B cell (primary cell): ENCODE measurements around the gene CEP95. TPM values are rescaled to one million over a fixed set of nuclear protein-coding genes. Genes with fewer than 3 reads are reported as not detected.

Experiments
- ATAC-seq: fragments of 200-7000 bp; cut with Tn5 transposase; one replicate; pipeline ENCODE4 v1.10.0; 2021; ENCODE audit warnings: low read depth, mild to moderate bottlenecking, moderate number of reproducible peaks, moderate library complexity
- CTCF ChIA-PET: fragments of 350-600 bp; sonication (Branson Sonifier 250); formaldehyde crosslinking; loops from one replicate; lab custom pipeline; 2021; ENCODE audit warnings: antibody characterized with exemption, inconsistent platforms; lab: Charles Lee
- POLR2A ChIA-PET: fragments of 350-600 bp; sonication (Branson Sonifier 250); formaldehyde crosslinking; loops from one replicate; lab custom pipeline; 2021; ENCODE audit warnings: antibody characterized with exemption; lab: Charles Lee
- DNase-seq: peaks from one replicate; pipeline ENCODE4 v3.0.0; 2013
- H2AFZ ChIP-seq: 2 replicates; pipeline ENCODE4 v1.6.1; 2012; ENCODE audit warnings: mild to moderate bottlenecking, low read depth, low read length; ENCODE audit not compliant: insufficient read depth, poor library complexity, severe bottlenecking
- H3K27ac ChIP-seq, 2 donors: 1 replicate in 1 of 2; 2 replicates in 1 of 2; pipeline ENCODE4 v1.5.1; 2012 to 2013; ENCODE audit warnings: low read length in 2 of 2, mild to moderate bottlenecking in 2 of 2, moderate library complexity in 1 of 2
- H3K27me3 ChIP-seq, 4 experiments: fragments of 200-600 bp in 1 of 4; sonication (generic) in 1 of 4; replicated peaks in 1 of 4; 1 replicate in 2 of 4; 2 replicates in 2 of 4; pipeline versions ENCODE4 v1.6.1 to v1.7.0; 2013 to 2016; ENCODE audit warnings: low read length in 3 of 4, mild to moderate bottlenecking in 2 of 4, mixed read lengths in 1 of 4, moderate library complexity in 1 of 4; ENCODE audit not compliant: insufficient read depth in 4 of 4, control insufficient read depth in 3 of 4; ENCODE audit errors: control extremely low read depth in 1 of 4
- H3K36me3 ChIP-seq, 2 experiments: replicated peaks in 1 of 2; 1 replicate in 1 of 2; 2 replicates in 1 of 2; pipeline versions ENCODE4 v1.6.1 to v1.7.1; 2013; ENCODE audit warnings: low read length in 1 of 2; ENCODE audit not compliant: insufficient read depth in 2 of 2, control insufficient read depth in 1 of 2; ENCODE audit errors: control extremely low read depth in 1 of 2, extremely low read depth in 1 of 2
- H3K4me1 ChIP-seq, 2 donors: fragments of 200-600 bp in 1 of 2; sonication (generic) in 1 of 2; 1 replicate in 1 of 2; 2 replicates in 1 of 2; pipeline versions ENCODE4 v1.5.1 to v1.6.1; 2013 to 2017; ENCODE audit warnings: low read length in 2 of 2; ENCODE audit not compliant: control insufficient read depth in 2 of 2, insufficient read depth in 2 of 2
- H3K4me2 ChIP-seq: replicated peaks from 2 replicates; pipeline ENCODE3; 2012; ENCODE audit warnings: mild to moderate bottlenecking, low read depth, low read length; ENCODE audit not compliant: poor library complexity, severe bottlenecking
- H3K4me3 ChIP-seq, 5 experiments: fragments of 200-600 bp in 1 of 5; sonication (generic) in 1 of 5; 1 replicate in 3 of 5; 2 replicates in 2 of 5; pipeline versions ENCODE4 v1.5.1 to v1.7.0; 2011 to 2016; ENCODE audit warnings: low read length in 4 of 5, mild to moderate bottlenecking in 4 of 5, low read depth in 2 of 5, control low read depth in 1 of 5, moderate library complexity in 1 of 5; ENCODE audit not compliant: insufficient read depth in 1 of 5; ENCODE audit errors: control extremely low read depth in 1 of 5, extremely low read depth in 1 of 5
- H3K79me2 ChIP-seq: fragments of 200-600 bp; sonication (generic); one replicate; pipeline ENCODE4 v1.6.0; 2016; ENCODE audit warnings: low read length; ENCODE audit not compliant: control insufficient read depth, insufficient read depth
- H3K9ac ChIP-seq: fragments of 200-600 bp; sonication (generic); 2 replicates; pipeline ENCODE4 v1.6.1; 2017; ENCODE audit warnings: mild to moderate bottlenecking, low read length, moderate library complexity
- H3K9me3 ChIP-seq, 3 donors: one replicate each; pipeline versions ENCODE4 v1.6.1 to v1.7.1; 2013; ENCODE audit warnings: low read length in 2 of 3; ENCODE audit not compliant: control insufficient read depth in 2 of 3, insufficient read depth in 1 of 3; ENCODE audit errors: control extremely low read depth in 1 of 3
- H4K20me1 ChIP-seq: 2 replicates; pipeline ENCODE4 v1.6.0; 2012; ENCODE audit warnings: mild to moderate bottlenecking, low read length; ENCODE audit not compliant: insufficient read depth, control insufficient read depth, poor library complexity, severe bottlenecking
- H3K27ac Mint-ChIP-seq: one replicate; pipeline ENCODE4 v1.8.0; 2021; ENCODE audit warnings: mixed read lengths
- H3K27me3 Mint-ChIP-seq: one replicate; pipeline ENCODE4 v1.8.0; 2021; ENCODE audit warnings: mixed read lengths
- H3K4me1 Mint-ChIP-seq: one replicate; pipeline ENCODE4 v1.8.0; 2021; ENCODE audit warnings: mixed read lengths
- H3K4me3 Mint-ChIP-seq: one replicate; pipeline ENCODE4 v1.8.0; 2021; ENCODE audit warnings: mixed read lengths
- H3K9me3 Mint-ChIP-seq: one replicate; pipeline ENCODE4 v1.8.0; 2022; ENCODE audit warnings: mixed read lengths; ENCODE audit not compliant: insufficient read depth
- CTCF ChIP-seq: fragments of 200-600 bp; IDR thresholded peaks from one replicate; pipeline ENCODE4 v1.8.0; 2022; ENCODE audit warnings: antibody characterized with exemption, mild to moderate bottlenecking
- EZH2 ChIP-seq: IDR thresholded peaks from 2 replicates; pipeline ENCODE4 v1.6.1; 2012; ENCODE audit warnings: borderline replicate concordance, low read depth, mild to moderate bottlenecking, moderate library complexity, low read length; ENCODE audit not compliant: insufficient read depth, poor library complexity, severe bottlenecking
- WGBS: methylation state at CpG from one replicate; pipeline ENCODE4 v1.1.5; 2013; ENCODE audit warnings: missing lambda C conversion rate; ENCODE audit not compliant: insufficient coverage; 5-methylcytosine and 5-hydroxymethylcytosine counted together
- intact Hi-C: fragments of 100-400 bp; cut with micrococcal nuclease; formaldehyde crosslinking; loops from one replicate; pipeline ENCODE4 v1.10.0; 2022
- polyA plus RNA-seq: library from polyadenylated mRNA; depleted of rRNA; stranded (reverse); fragments of >200 nt; gene quantifications from 2 replicates; pipeline ENCODE4 v1.2.3, GENCODE V29; 2012
- total RNA-seq, 2 donors: library from RNA; stranded (reverse); fragments of 120-200 nt in 1 of 2; gene quantifications; 1 replicate in 1 of 2; 2 replicates in 1 of 2; pipeline versions ENCODE4 v1.2.3 to v1.2.4, GENCODE V29; 2013 to 2022

CEP95 gene
- total and polyA plus RNA-seq, 2 donors (not counting 1 experiment from before 2014, with no cell fraction given), result 71.1 to 122 TPM

- ChIA-PET POLR2A (interaction anchor here (0.7 to 1.3 kb wide), 2 partner anchors 15 to 24 kb away, joined by 5 to 6 read pairs; partner anchors contain the start of genes DDX5 and POLG2), CTCF (interaction anchor here (0.7 kb wide), 1 partner anchor 564 kb away, joined by 4 read pairs; no protein-coding TSS in a partner anchor)
- H4K20me1 ChIP-seq, result peaks cover 25% of the 10 kb centered on the region
- no peak overlapping the region for H2AFZ ChIP-seq
- Mint-ChIP-seq H3K4me3 (no peak overlapping the region), H3K27ac (no peak overlapping the region), H3K9me3 (no peaks in the 10 kb centered on the region), H3K4me1 (peaks cover 8% of the 10 kb centered on the region), H3K27me3 (no peaks in the 10 kb centered on the region)
- no peak for DNase-seq
- H3K27ac ChIP-seq, result no peak overlapping the region
- TF ChIP-seq CTCF, result no peak
- no peak for TF ChIP-seq EZH2
- no peaks in the 10 kb centered on the region for H3K27me3 ChIP-seq
- intact Hi-C loops, result no loop called here
- H3K4me2 ChIP-seq, result no peak overlapping the region
- no peak overlapping the region for H3K9ac ChIP-seq
- peaks cover 0 to 4% of the 10 kb centered on the region in 2 donors for H3K4me1 ChIP-seq
- no peaks in the 10 kb centered on the region for H3K9me3 ChIP-seq
- 96% methylated on average over 4 of the region's 6 CpGs for WGBS
- no peak overlapping the region for H3K4me3 ChIP-seq
- ATAC-seq, result no peak
- H3K36me3 ChIP-seq, result peaks cover 15 to 68% of the 10 kb centered on the region in 2 experiments
- peaks cover 27% of the 10 kb centered on the region for H3K79me2 ChIP-seq
These were observed 13.6 kb downstream of the CEP95 start for GRCh38 chr17:64520359-64520758.

- ChIA-PET CTCF (interaction anchor here (1.5 to 1.7 kb wide), 2 partner anchors 108 to 206 kb away, joined by 3 to 6 read pairs; no protein-coding TSS in a partner anchor), POLR2A (no interaction called here)
- no peak overlapping the region for H2AFZ ChIP-seq
- H3K4me3 ChIP-seq, result no peak overlapping the region
- peaks cover 14 to 88% of the 10 kb centered on the region in 2 experiments for H3K36me3 ChIP-seq
- no peak overlapping the region for H3K9ac ChIP-seq
- Mint-ChIP-seq H3K4me3 (no peak overlapping the region), H3K27me3 (no peaks in the 10 kb centered on the region), H3K4me1 (no peaks in the 10 kb centered on the region), H3K27ac (no peak overlapping the region), H3K9me3 (no peaks in the 10 kb centered on the region)
- 100% methylated on average over 2 of the region's 2 CpGs for WGBS
- H3K9me3 ChIP-seq, result no peaks in the 10 kb centered on the region
- no peak for DNase-seq
- no peak overlapping the region for H3K27ac ChIP-seq
- H4K20me1 ChIP-seq, result no peaks in the 10 kb centered on the region
- no peaks in the 10 kb centered on the region for H3K4me1 ChIP-seq
- no peaks in the 10 kb centered on the region for H3K79me2 ChIP-seq
- H3K4me2 ChIP-seq, result no peak overlapping the region
- TF ChIP-seq CTCF (no peak), EZH2 (no peak)
- no peaks in the 10 kb centered on the region for H3K27me3 ChIP-seq
- no peak for ATAC-seq
- intact Hi-C loops, result no loop called here
These were observed 21.1 kb downstream of the CEP95 start for GRCh38 chr17:64527914-64528313.
